ENCODE results near the gene TLK1.
A peak's percentile ranks its signal among the peaks of the same experiment; 100 is the strongest.

The TLK1 gene

DNA sequence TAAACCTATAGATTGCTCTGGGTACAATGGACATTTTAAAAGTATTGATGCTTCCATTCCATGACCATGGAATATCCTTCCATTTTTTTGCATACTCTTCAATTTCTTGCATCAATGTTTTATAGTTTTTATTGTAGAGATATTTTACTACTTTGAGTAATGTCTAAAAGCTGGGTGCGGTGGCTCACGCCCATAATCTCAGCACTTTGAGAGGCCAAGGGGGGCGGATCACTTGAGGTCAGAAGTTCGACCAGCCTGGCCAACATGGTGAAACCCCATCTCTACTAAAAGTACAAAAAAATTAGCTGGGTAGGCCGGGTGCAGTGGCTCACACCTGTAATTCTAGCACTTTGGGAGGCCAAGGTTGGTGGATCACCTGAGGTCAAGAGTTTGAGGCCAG is 88.5 kb downstream of the TLK1 start:
- DNase-seq = no peak

DNA sequence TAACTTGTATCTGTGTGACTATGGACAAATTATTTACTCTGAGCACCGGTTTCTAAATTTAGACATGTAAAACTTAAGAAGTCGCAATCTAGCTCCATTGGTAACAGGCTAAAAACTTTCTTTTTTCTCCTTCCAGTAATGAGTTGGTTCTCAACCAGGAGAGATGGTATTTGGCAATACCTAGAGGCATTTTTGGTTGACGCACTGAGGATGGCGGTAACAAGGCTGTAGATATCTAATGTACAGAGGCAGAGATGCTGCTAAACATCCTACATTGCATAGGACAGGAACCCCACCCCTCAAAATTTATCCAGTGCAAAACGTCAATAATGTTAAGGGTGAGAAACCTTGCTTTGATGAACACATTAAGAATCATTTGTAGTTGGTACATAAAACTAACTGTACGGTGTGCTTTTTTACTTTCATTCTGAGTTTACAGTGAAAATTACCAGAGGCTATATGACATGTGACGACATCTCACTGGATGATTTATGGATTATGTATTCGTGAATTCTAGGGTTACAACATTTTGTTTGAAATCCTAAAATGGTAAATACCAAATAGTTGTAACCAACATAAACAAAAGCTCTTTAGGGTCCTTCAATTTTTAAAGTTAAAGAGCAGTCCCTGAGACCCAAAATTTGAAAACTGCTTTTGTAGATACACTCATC is 91.3 kb downstream of the TLK1 start:
- no peak for DNase-seq

DNA sequence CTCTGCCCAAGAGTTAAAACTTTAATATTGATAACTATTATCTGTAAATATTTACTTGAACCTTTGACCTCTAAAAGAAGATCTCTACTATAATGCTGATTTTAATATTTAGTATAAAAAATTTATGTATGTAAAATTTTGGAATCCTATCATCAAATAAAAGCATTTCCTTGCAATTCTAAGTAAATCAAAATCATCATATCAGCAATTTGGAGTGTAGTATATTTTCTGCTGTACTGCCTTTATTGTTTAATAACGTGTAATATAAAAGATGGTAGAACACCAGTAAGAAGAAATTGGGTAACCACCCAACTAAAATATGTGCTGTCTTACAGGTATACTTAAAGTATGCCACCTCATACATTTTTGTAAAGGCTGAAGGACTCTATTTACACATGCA is 94.6 kb downstream of the TLK1 start:
- no peak for DNase-seq

DNA sequence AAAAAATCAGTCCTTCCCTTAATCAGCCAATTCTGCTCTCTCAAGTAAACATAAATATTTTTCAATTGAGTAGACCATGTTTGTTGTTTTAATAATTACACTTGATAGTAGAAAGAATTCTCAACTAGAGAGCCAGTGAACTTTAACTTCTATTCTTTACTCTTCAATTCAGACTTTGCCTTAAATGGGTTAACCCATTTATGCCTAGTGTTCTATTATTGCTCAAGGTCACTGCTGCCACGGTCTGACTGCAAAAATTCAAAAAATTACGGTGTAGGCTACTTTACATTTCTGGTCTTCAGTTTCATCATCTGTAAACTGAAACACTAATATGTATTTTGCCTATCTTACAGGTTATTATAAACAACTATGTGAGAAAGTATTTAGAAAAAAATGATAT is 103.1 kb downstream of the TLK1 start:
- DNase-seq = no peak

DNA sequence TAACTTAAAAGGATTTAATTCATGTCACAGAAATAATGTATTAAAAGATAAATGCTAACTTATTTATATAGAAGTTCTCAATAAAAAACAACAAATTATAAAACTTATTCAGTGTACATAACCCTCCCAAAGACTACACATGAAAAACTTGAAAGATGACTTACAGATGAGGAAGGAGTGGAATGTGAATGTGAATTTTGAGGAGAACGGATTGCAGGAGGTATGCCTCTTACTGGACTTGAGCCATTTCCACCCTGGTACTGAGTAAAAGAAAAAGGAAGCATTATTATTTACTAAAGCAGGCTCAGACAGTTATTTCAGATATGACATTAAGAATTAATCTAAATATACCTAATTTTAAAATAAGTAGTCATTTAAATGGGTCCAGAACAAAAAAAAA is 104.4 kb downstream of the TLK1 start:
- no peak for DNase-seq

DNA sequence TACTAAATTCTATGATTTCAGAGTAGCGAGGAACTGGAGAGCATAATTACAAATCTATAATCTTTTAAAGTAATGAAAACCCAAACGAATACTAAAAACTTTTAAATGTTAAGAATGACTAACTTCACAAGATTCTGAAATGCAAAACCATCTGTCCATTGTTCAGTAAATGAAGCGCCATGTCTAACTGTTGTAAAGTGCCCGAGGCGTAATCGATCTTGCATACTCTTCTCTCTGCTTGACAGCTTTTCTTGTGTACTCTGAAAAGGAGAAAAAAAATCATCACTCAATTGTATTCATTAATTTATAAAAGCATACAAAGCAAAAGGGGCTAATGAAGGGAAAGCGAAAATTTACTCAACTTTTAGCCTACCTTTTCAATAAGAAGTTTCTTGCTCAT is 111.0 kb downstream of the TLK1 start:
- no peak for DNase-seq

DNA sequence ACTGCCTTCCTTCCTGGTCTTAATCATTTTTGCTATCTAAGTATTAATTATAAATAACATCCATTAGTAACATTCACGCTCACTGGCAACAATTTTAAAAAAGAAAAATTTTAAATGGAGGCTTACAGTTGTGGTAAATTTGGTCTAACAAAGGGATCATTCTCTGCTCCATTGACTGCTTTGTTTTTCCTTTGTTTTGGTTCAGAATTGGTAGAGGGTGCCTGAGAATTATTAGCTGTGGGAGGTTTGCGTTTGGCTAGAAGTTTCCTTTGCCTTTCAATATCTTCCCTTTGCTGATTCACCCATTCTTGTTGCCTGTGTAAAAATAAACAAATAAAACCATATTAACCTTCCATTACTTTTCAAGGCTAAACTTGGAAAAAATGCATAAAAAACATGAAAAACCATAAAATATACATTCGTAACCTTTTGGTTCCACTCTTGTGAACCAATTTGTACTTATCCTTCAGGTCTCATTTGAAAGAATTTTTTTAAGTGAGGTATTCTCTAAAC is 114.6 kb downstream of the TLK1 start:
- no peak for DNase-seq

DNA sequence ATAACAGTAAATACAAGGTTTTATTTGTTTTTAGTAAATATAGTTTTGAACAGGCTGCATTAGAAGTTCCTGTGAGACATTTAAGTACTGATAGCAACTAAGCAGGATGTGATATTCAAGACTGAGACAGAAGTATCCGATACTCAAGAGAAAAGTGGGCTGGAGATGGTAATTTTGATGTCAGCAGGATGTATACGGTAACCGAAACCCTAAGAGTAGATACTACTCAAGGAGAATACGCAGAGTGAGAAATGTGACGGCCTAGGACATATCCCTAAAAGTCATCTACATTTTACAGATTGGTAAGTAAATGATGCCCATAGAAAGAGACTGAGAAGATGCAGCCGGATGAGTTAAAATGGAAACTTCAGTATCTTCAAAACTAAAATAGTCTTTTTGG is 116.3 kb downstream of the TLK1 start:
- DNase-seq = no peak

DNA sequence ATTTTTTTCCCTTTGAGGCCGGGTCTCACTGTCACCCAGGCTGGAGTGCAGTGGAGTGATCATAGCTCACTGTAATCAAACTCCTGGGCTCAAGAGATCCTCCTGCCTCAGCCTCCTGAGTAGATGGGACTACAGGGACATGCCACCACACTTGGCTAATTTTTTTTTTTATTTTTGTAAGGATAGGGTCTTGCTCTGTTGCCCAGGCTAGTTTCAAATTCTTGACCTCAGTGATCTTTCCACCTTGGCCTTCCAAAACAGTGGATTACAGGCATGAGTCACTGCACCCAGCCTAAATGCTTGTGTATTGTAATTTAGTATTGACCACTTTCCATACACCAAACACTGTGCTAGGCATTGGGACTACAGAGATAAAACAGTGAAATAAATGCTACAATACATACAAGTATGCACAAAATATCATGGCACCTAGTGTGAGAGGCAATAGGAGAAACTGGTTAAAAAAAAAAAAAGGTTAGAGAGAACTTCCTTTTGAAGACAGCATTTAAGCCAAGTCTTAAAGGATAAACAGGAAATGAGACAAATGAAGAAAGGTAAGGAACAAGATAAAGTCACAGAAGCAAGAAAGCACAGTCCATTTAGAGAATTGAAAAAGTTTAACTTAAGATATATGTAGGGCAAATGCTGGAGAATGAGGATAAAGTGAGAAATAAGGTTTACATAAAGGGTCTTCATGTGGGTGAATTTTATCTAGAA is 118.3 kb downstream of the TLK1 start:
- no peak for DNase-seq

DNA sequence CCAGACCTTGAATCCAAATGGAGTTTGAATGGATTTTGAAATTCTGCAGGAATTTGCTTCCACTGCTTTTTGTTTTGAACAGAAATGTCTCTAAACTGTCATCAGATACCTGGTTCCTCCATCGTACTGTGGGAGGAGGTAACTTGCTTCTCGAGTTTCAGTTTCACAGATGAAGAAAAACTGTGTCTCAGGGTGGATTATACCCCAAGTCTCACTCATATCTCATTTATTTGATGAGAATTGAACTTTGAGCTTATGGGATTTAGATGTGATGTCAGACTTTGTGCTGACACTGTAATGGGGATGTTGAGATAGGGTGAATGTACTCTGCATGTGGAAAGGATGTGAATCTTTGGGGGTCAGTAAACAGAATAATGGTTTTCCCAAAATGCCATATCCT is 124.2 kb downstream of the TLK1 start:
- no peak for DNase-seq

DNA sequence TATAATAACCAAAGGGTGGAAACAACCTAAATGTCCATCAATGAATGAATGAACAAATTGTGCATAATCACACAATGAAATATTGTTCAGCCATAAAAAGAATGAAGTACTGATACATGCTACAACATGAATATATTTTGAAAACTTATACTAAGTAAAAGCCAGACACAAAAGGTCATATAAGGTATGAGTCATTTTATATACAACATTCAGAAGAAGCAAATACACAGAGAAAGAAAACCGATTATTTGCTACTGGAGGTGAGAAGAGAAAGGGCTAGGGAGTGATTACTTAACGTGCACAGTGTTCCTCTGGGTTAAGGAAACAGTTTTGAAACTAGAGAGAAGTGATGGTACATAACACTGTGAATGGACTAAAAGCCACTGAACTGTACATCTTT is 126.4 kb downstream of the TLK1 start:
- no peak for DNase-seq

DNA sequence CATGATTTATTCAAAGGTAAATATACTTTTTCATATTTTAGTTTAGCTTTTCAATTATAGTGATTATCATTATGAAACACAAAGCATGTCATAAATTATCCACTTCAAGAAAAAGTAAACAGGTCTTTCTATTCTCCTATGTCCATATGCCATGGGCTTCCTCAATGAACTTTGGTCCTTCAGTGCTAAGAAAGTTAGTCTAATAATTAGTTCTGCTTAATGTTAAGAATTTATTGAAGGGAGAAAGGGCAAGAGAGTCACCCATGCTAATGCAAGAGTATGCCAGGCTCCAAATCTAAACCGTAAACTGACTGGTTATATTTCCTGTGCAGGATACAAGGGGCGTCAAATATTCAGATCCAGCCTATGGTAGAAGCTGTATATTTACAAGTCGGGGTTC is 135.5 kb downstream of the TLK1 start:
- no peak for DNase-seq

DNA sequence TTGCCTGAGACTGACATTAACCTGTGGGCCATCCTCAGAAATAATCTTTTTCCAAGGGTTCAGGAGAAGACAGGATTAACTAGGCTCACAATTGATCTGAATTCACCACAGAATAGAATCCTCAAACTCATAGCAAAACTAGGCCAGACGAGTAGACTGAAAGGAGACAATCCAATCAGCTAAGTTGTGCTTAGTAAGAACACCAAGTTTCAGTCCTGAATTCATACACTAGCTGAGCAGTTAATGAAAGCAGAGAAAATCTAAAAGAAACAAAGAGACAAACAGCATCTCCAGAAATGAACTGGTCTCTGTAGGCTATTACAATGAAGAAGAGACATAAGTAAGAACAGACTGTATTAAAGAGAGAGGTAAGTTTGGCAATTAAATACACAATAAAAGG is 142.2 kb downstream of the TLK1 start:
- DNase-seq = no peak

DNA sequence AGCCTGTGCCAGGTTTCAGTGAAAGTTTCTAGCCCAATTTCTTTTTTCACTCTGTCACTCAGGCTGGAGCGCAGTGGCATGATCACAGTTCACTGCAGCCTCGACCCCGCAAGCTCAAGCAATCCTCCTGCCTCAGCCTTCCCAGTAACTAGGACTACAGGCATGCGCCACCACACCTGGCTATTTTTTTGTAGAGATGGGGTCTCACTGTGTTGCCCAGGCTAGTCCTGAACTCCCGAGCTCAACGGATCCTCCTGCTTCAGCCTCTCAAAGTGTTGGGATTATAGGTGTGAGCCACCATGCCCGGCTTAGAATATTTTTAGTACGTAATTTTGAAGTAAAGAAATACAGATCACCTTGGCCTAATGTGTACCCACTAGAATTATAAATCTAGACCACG is 144.6 kb downstream of the TLK1 start:
- DNase-seq = no peak

DNA sequence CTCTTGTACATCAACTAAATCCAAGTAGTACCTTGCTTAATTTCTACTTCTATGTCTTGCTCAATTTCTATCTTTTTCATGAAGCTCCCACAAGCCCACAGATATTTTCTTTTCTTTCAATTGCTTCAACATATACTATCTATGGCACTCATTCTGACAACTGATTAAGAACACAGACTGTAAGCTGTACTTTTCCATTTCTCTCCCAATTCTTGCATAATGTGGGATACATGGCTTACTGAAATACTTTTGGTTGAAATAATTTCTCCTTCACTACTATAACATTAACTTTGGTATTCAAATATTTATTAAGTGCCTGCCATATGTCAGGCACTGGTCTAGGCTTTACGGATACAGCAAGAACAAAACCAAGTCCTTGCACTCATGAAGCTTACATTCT is 146.8 kb downstream of the TLK1 start:
- no peak for DNase-seq

DNA sequence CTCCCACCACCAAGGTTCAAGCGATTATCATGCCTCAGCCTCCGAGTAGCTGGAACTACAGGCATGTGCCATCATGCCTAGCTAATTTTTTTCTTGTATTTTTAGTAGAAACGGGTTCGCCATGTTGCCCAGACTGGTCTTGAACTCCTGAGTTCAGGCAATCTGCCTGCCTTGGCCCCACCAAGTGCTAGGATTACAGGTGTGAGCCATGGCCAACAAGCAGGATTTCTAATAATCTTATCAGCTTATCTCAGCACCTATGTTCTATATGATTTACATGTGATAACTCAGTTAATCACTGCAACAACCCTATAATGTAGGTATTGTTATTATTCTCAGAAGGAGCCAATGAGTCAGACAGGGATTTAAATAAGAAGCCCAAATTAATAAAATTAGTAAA is 151.3 kb downstream of the TLK1 start:
- DNase-seq = no peak

DNA sequence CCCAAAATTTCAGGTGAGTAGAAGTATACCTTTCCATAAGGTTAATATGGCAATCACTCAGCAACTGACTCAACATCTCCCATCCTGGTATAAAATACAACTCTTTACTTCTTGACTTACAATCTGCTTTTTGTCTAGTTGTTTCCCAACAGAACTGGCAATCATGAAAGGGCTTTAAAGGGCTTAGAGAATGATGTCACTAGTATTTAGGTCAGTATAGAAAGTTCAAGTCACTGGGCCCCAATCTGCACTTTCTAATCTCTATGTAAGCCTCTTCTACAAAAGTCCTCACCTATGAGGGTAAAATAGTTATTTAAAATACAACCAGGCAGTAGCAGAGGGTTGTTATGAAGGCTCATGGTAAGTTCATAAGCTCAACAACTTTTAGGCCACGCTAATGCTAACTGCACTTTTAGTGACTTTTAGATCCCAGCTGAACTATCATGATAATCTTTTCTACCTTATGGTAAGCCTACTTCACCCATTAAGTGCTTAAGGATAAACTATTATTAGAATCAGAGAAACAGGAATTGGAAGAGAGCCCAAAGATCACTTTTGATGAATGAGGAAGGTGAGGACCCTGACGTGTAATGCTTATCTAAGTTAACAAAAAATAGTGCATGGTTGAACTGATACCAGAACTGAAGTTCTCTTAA is 152.0 kb downstream of the TLK1 start:
- no peak for DNase-seq

DNA sequence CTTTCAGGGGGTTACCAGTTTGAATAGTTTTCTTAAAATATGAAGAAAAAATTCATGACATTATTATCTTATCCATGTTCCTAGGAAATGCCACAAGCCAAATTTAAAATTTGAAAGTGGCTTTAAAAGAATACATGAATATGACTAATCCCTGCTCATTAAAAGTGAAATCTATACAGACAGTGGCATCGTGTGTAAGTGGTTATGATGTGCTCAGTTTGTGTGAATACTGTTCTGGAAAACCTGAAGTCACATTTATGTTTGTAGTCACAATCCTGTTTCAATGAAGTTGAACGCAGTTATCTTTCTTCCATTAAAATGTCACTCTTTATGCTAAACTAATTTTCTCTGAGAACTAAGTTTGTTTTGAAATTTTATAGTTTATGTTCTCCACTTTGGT is 155.9 kb downstream of the TLK1 start:
- DNase-seq = no peak

DNA sequence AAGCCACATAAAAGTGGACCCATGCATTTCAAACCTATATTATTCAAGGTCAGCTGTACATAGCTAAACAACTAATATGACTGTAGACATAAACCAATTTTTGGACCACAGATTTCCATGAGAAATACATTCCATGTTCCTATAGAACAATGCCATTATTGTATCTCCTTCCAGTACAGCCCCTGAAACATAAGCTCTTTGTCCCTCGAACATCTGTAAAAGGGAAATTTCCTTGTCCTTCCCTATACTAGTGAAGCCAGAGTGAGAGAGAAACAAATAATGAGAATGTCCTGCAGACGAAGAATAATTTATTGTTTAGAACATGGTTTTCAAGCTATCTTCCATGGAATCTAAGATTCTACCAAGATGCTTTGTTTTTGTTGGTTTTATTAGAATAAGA is 156.3 kb downstream of the TLK1 start:
- no peak for DNase-seq

DNA sequence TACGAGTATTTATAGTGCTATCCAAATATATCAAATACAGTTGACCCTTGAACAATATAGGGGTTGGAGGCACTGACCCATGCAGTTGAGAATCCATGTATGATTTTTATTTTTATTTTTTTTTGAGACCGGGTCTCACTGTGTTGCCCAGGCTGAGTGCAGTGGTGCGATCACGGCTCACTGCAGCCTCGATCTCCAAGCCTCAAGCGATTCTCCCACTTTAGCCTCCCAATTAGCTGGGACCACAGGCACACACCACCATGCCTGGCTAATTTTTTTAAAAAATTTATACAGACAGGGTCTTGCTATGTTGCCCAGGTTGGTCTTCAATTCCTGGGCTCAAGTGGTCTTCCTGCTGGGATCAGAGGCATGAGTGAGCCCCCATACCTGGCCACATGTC is 161.0 kb downstream of the TLK1 start:
- no peak for DNase-seq

DNA sequence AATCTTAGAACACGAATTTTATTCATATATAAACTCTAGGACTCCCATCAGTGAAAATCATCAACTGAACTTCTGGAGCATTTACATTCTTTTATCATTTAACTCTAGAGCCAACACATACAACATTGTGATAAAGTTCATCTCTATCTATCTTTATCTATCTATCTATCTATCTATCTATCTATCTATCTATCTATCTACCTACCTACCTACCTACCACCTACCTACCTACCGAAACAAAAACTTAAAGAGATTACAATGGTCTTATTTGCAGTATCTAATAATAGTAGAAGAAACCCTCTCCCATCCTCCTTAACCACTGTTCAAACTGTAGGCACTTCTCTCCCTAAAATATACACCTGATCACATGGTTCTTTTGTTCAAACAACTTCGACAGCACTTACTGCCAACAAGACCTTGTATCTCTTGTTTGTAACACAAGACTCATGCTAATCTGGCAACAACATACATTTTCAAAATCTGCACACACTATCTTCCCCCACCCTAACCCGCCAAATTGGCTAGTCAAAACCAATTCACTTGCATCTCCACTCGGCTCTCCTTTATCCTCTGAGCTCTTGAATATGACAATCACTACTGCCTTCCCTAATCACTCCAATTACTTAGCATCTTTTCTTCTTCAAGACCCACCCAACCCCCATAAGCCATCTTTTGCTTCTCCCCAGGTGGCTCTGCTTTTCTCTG is 162.6 kb downstream of the TLK1 start:
- DNase-seq = peak; percentile 15

DNA sequence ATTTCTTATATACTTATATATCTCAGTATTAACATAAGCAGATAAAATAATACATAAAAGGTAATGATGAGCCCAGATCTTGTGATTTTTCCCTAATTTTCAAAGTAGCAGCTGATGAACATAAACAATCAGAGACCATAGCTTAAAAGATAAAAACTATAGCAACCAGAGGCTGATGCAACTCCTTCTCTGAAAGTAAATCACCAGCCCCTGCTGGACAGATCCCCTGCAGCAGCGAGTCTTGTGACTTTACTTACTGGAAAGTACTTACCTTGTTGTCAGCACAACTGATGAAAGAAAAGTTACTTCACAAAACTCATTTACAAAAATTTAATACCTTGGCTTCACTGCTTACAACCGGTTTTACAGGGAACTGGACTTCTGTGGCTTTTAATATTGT is 164.4 kb downstream of the TLK1 start:
- no peak for DNase-seq

DNA sequence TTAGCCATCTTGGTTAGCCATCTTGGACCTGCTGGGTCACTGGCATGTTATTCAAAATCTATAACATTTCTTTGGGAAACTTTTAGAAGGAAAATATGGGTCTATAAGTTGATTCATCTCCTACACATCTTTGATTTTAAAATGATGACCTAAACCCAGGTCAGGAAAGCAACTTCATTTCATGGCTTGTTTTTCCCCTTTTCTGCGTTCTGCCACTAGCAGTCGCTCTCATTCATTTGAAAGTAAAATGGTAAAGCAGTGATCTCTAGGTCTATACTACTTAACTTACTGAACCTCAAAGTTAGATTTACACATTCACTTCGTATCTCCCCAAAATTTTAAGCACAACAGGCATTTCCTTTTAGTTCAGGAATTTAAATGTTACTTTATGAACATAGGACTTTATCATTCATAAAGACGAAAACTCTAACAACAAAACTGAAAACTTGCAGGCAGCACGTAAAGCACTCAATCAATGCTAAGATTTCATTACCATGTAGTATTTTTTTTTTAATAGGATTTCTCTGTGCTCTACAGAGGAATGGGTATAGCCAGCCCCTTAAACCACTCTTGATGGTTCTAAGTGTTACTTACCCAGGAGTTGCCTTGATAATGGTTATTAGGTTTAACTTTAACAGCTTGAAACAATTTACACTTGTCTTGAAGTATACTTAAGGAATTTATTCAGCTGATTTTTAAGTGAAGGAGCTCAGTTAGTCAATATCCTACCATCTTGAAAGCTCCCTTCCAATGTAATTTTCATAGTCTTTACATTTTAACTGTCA is 169.1 kb downstream of the TLK1 start:
- DNase-seq = no peak
